ENCODE measurements around the gene EPHB6.

Gene EPHB6

DNA sequence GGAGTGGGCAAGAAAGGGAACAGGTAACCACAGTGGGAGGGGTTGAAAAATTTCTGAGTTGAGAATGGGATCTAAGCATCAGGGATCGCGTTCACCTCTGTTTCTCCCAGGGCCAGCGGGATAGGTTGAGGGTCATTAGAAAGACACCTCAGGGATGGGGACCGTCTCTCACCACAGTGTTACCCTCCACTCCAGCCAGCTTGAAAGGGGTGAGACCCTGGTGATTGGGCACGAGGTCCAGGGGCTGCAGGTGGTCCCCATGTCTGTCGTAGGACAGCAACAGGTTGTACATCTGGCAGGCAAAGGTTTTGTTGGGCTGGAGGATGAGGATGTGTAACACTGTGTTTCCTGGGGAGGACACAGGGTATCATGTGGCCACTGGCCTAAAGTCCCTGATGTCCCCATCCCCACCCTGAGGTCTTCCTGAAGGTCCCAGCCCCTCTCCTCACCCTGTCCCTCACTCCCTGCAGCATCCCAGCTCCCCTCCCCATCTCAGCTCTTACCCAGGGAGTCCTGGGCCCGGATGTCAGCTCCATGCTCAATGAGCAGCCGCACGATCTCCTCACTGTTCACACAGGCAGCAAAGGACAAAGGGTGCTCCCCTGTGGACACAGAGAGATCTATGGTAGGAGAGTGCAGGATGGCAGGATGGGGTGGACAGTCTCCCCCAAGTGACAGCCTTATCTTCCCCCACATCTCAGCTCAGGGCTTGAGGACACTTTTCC is 21.5 kb downstream of the EPHB6 start:
- no peaks in the 10 kb centered on the region for H3K9me3 ChIP-seq (ENCODE audit: control insufficient read depth, low read length)
- no peak overlapping the region for H3K27ac ChIP-seq (ENCODE audit: insufficient read depth, low read depth, low read length, poor library complexity, severe bottlenecking)
- H3K4me3 ChIP-seq (ENCODE audit: insufficient read depth, low read depth, low read length): no peak overlapping the region
- no peaks in the 10 kb centered on the region for H3K4me1 ChIP-seq (ENCODE audit: control insufficient read depth, insufficient read depth, low read length)
- no peaks in the 10 kb centered on the region for H3K27me3 ChIP-seq (ENCODE audit: control insufficient read depth, insufficient read depth, low read length, poor library complexity, severe bottlenecking)
- H3K36me3 ChIP-seq (ENCODE audit: control insufficient read depth, insufficient read depth, low read length): no peaks in the 10 kb centered on the region
- WGBS, 2 experiments: 91 to 93% methylated on average over 9 of the region's 9 CpGs

GRCh38 chr7:142876991-142877910 is 22.4 kb downstream of the EPHB6 start:
- 89 to 91% methylated on average over 18 of the region's 18 CpGs for WGBS, 2 experiments
- no peaks in the 10 kb centered on the region for H3K27me3 ChIP-seq (ENCODE audit: control insufficient read depth, insufficient read depth, low read length, poor library complexity, severe bottlenecking)
- no peak overlapping the region for H3K27ac ChIP-seq (ENCODE audit: insufficient read depth, low read depth, low read length, poor library complexity, severe bottlenecking)
- no peaks in the 10 kb centered on the region for H3K36me3 ChIP-seq (ENCODE audit: control insufficient read depth, insufficient read depth, low read length)
- no peaks in the 10 kb centered on the region for H3K9me3 ChIP-seq (ENCODE audit: control insufficient read depth, low read length)
- no peak overlapping the region for H3K4me3 ChIP-seq (ENCODE audit: insufficient read depth, low read depth, low read length)
- H3K4me1 ChIP-seq (ENCODE audit: control insufficient read depth, insufficient read depth, low read length): no peaks in the 10 kb centered on the region

DNA sequence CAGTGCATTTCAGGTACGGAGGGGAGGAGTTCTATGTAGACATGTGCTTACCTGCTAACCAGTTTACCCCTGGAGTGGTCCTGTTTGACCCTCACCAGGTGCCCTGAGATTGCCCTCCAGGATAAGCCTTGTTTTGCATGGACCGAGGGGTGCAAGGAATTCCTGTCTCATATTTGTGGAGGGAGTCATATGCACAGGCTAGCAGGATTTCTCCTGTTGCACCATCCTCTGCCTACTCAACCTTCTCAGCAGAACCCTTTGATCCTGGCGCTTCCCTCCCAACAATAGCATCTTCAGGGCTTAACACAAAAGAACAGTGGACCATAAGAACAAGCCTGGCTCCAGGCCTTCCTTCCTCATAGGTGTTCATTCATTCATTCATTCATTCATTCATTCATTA is 23.4 kb downstream of the EPHB6 start:
- no peaks in the 10 kb centered on the region for H3K4me1 ChIP-seq (ENCODE audit: control insufficient read depth, insufficient read depth, low read length)
- 92 to 97% methylated on average over 3 of the region's 3 CpGs for WGBS, 2 experiments
- H3K4me3 ChIP-seq (ENCODE audit: insufficient read depth, low read depth, low read length): no peak overlapping the region
- H3K27ac ChIP-seq (ENCODE audit: insufficient read depth, low read depth, low read length, poor library complexity, severe bottlenecking): no peak overlapping the region
- no peaks in the 10 kb centered on the region for H3K9me3 ChIP-seq (ENCODE audit: control insufficient read depth, low read length)
- no peaks in the 10 kb centered on the region for H3K27me3 ChIP-seq (ENCODE audit: control insufficient read depth, insufficient read depth, low read length, poor library complexity, severe bottlenecking)
- no peaks in the 10 kb centered on the region for H3K36me3 ChIP-seq (ENCODE audit: control insufficient read depth, insufficient read depth, low read length)

- no peaks in the 10 kb centered on the region for H3K27me3 ChIP-seq (ENCODE audit: control insufficient read depth, insufficient read depth, low read length, poor library complexity, severe bottlenecking)
- H3K9me3 ChIP-seq (ENCODE audit: control insufficient read depth, low read length): no peaks in the 10 kb centered on the region
- no peaks in the 10 kb centered on the region for H3K36me3 ChIP-seq (ENCODE audit: control insufficient read depth, insufficient read depth, low read length)
- H3K4me3 ChIP-seq (ENCODE audit: insufficient read depth, low read depth, low read length): no peak overlapping the region
- no peaks in the 10 kb centered on the region for H3K4me1 ChIP-seq (ENCODE audit: control insufficient read depth, insufficient read depth, low read length)
- H3K27ac ChIP-seq (ENCODE audit: insufficient read depth, low read depth, low read length, poor library complexity, severe bottlenecking): no peak overlapping the region
- 91 to 93% methylated on average over 5 of the region's 5 CpGs for WGBS, 2 experiments
Observed at GRCh38 chr7:142879060-142879459, 24.2 kb downstream of the EPHB6 start.

DNA sequence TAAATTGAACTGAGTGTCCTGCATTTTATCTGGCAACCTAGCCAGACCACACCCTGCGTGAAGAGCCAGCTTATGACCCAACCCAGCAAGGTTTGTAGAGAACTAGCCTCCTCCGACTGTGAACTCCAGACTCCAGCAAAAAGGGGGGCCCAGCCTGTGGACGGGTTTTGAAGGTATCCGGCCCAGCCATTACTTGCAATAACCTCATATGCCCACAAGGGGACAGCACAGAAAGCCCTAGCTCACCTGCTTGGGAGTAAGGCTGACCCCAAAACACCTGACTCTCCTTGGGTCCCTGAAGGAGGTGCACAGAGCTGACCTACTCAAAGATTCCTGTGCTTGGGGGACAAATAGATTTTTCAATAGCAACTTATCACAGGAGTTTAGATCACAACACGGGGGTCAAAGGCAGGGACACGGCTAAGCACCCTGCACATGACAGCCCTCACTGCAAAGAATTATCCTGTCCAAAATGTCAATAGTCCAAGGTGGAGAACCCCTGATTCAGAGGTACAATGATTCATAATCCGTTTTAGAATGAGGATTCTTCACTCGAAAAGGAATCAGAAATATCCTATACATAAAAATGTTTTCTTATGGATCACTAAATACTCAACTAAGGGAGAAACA is 26.1 kb downstream of the EPHB6 start:
- H3K27ac ChIP-seq (ENCODE audit: insufficient read depth, low read depth, low read length, poor library complexity, severe bottlenecking): no peak overlapping the region
- 42 to 45% methylated on average over 6 to 8 of the region's 8 CpGs for WGBS, 2 experiments

GRCh38 chr7:142881586-142882337 is 26.9 kb downstream of the EPHB6 start:
- H3K4me3 ChIP-seq (ENCODE audit: insufficient read depth, low read depth, low read length): no peak overlapping the region
- WGBS, 2 experiments: 93 to 95% methylated on average over 9 of the region's 9 CpGs
- H3K4me1 ChIP-seq (ENCODE audit: control insufficient read depth, insufficient read depth, low read length): peaks cover 3% of the 10 kb centered on the region
- H3K9me3 ChIP-seq (ENCODE audit: control insufficient read depth, low read length): no peaks in the 10 kb centered on the region
- no peak overlapping the region for H3K27ac ChIP-seq (ENCODE audit: insufficient read depth, low read depth, low read length, poor library complexity, severe bottlenecking)
- H3K27me3 ChIP-seq (ENCODE audit: control insufficient read depth, insufficient read depth, low read length, poor library complexity, severe bottlenecking): no peaks in the 10 kb centered on the region
- H3K36me3 ChIP-seq (ENCODE audit: control insufficient read depth, insufficient read depth, low read length): no peaks in the 10 kb centered on the region

More for the DNA sequence above, 26.1 kb downstream of the EPHB6 start:
- H3K9me3 ChIP-seq (ENCODE audit: control insufficient read depth, low read length): no peaks in the 10 kb centered on the region
- H3K36me3 ChIP-seq (ENCODE audit: control insufficient read depth, insufficient read depth, low read length): no peaks in the 10 kb centered on the region
- peaks cover 3% of the 10 kb centered on the region for H3K4me1 ChIP-seq (ENCODE audit: control insufficient read depth, insufficient read depth, low read length)
- no peak overlapping the region for H3K4me3 ChIP-seq (ENCODE audit: insufficient read depth, low read depth, low read length)
- H3K27me3 ChIP-seq (ENCODE audit: control insufficient read depth, insufficient read depth, low read length, poor library complexity, severe bottlenecking): no peaks in the 10 kb centered on the region

DNA sequence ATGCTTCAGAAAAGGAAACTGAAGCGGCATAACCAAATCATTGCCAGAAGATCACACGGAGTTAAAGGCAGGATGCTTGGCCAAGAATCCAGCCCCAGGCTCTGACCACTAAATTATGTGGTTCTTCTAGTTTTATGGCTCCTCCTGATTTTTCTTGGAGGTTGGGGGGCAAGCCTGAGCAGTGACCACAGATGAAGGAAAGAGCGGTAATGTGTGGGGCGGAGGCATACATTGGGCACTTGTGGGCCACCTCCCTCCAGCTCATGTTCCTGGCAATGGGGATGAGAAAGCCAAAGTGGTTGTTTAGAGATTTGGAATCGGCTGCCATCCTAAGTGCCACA is 27.4 kb downstream of the EPHB6 start:
- H3K27ac ChIP-seq (ENCODE audit: insufficient read depth, low read depth, low read length, poor library complexity, severe bottlenecking): no peak overlapping the region
- no peaks in the 10 kb centered on the region for H3K36me3 ChIP-seq (ENCODE audit: control insufficient read depth, insufficient read depth, low read length)
- no peaks in the 10 kb centered on the region for H3K27me3 ChIP-seq (ENCODE audit: control insufficient read depth, insufficient read depth, low read length, poor library complexity, severe bottlenecking)
- peaks cover 3% of the 10 kb centered on the region for H3K4me1 ChIP-seq (ENCODE audit: control insufficient read depth, insufficient read depth, low read length)
- no peaks in the 10 kb centered on the region for H3K9me3 ChIP-seq (ENCODE audit: control insufficient read depth, low read length)
- no peak overlapping the region for H3K4me3 ChIP-seq (ENCODE audit: insufficient read depth, low read depth, low read length)
- WGBS, 2 experiments: 87 to 94% methylated on average over 5 of the region's 5 CpGs

DNA sequence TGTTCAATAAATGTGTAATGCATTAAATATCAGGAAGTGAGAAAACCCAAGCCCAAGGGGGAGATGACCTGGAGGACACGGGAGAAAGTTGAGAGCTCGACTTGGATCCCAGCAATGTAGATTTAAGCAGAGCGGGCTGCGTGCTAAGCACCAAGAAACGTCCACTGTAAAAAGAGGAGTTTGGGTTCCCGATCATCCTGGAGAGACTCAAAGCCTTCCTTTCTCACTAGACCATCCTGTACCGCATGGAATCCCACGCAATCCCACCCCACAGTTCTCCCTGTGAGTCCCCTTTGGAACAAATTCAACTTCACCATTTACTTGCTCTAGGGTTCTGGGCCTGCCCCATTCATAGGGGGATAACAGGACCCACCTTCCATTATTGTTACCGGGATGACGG is 28.3 kb downstream of the EPHB6 start:
- WGBS, 2 experiments: 93 to 96% methylated on average over 10 of the region's 10 CpGs
- H3K27me3 ChIP-seq (ENCODE audit: control insufficient read depth, insufficient read depth, low read length, poor library complexity, severe bottlenecking): no peaks in the 10 kb centered on the region

DNA sequence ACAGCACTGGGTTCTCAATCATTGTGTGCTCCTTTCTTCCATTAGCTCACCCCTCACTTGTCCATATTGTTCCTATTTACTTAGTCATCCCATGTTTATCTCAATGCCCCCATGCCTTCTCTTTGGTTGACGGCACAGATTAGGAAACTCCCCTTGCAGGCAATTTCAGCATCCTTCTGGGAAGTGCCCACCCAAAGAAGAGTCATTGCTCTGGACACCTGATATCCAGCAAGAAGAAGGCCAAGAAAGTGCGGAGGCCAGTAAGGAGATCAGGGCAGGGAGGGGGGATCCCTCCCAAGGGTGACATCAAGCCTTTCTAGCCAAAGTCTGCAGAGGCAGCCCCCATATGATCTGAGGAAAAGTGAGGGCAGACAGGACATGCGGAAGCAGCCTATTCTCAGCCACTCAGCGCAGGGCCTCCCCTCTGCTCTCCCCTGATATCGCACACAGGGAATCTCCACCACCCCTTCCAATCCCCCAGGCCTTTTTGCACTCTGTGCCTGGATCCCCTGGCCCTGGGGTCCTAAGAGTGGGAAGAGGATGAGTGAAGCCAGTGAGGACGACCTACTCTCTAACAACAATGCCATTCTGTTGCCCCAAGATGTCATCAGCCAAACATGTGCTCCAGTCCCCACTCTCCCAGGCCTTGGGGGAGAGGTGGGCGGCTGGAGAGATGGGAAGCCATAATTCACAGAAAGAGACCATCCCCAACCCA is 28.9 kb downstream of the EPHB6 start:
- WGBS, 2 experiments: 91 to 94% methylated on average over 7 of the region's 7 CpGs
- H3K27me3 ChIP-seq (ENCODE audit: control insufficient read depth, insufficient read depth, low read length, poor library complexity, severe bottlenecking): no peaks in the 10 kb centered on the region
- H3K36me3 ChIP-seq (ENCODE audit: control insufficient read depth, insufficient read depth, low read length): no peaks in the 10 kb centered on the region
- peaks cover 3% of the 10 kb centered on the region for H3K4me1 ChIP-seq (ENCODE audit: control insufficient read depth, insufficient read depth, low read length)
- no peak overlapping the region for H3K27ac ChIP-seq (ENCODE audit: insufficient read depth, low read depth, low read length, poor library complexity, severe bottlenecking)
- H3K9me3 ChIP-seq (ENCODE audit: control insufficient read depth, low read length): no peaks in the 10 kb centered on the region
- no peak overlapping the region for H3K4me3 ChIP-seq (ENCODE audit: insufficient read depth, low read depth, low read length)

More for the DNA sequence above, 28.3 kb downstream of the EPHB6 start:
- Histone ChIP-seq H3K4me3 (ENCODE audit: insufficient read depth, low read depth, low read length) (no peak overlapping the region), H3K27ac (ENCODE audit: insufficient read depth, low read depth, low read length, poor library complexity, severe bottlenecking) (no peak overlapping the region), H3K9me3 (ENCODE audit: control insufficient read depth, low read length) (no peaks in the 10 kb centered on the region), H3K4me1 (ENCODE audit: control insufficient read depth, insufficient read depth, low read length) (peaks cover 3% of the 10 kb centered on the region), H3K36me3 (ENCODE audit: control insufficient read depth, insufficient read depth, low read length) (no peaks in the 10 kb centered on the region)

Measured in ectodermal cell (in vitro differentiated cells).